ENCODE measurements around the gene MLLT10.

Gene MLLT10

GRCh38 chr10:21744223-21744622, 210.2 kb downstream of the MLLT10 start:
- peak; percentile 44 for DNase-seq (ENCODE audit: low read depth)
- no peak for TF ChIP-seq CTCF (IDR thresholded peaks at IDR 0.05; ENCODE audit: control insufficient read depth, extremely low read depth, insufficient read depth)
- no peak overlapping the region for H3K4me3 ChIP-seq (ENCODE audit: low read depth, low read length)

- no peak overlapping the region for H3K4me3 ChIP-seq (ENCODE audit: low read depth, low read length)
- TF ChIP-seq CTCF (IDR thresholded peaks at IDR 0.05; ENCODE audit: control insufficient read depth, extremely low read depth, insufficient read depth) = no peak
- no peak for DNase-seq (ENCODE audit: low read depth)
Observed at GRCh38 chr10:21746118-21746517, 212.1 kb downstream of the MLLT10 start.

- no peak for TF ChIP-seq CTCF (IDR thresholded peaks at IDR 0.05; ENCODE audit: control insufficient read depth, extremely low read depth, insufficient read depth)
- no peak overlapping the region for H3K4me3 ChIP-seq (ENCODE audit: low read depth, low read length)
- no peak for DNase-seq (ENCODE audit: low read depth)
Observed at GRCh38 chr10:21747809-21748208, 213.8 kb downstream of the MLLT10 start.

DNA sequence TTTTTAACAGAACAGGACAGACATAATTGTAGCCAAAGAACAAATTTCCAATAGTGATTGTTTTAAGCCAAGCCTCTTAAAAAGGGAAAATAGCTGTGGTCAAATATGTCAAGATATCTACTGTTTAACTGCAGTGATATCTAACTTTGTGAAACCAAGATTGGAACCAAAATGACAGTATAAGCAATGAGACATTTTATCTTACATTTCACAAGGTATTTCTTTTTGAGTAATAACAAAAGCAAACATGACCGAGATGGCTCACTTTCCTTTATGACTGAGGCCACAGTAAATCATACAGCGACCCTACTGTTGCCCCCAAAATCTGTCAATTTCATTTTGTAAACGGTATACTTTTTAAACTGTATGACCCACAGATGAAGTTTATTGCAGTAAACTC, 215.8 kb downstream of the MLLT10 start:
- DNase-seq (ENCODE audit: low read depth) = no peak
- no peak for TF ChIP-seq CTCF (IDR thresholded peaks at IDR 0.05; ENCODE audit: control insufficient read depth, extremely low read depth, insufficient read depth)
- H3K4me3 ChIP-seq (ENCODE audit: low read depth, low read length) = no peak overlapping the region

DNA sequence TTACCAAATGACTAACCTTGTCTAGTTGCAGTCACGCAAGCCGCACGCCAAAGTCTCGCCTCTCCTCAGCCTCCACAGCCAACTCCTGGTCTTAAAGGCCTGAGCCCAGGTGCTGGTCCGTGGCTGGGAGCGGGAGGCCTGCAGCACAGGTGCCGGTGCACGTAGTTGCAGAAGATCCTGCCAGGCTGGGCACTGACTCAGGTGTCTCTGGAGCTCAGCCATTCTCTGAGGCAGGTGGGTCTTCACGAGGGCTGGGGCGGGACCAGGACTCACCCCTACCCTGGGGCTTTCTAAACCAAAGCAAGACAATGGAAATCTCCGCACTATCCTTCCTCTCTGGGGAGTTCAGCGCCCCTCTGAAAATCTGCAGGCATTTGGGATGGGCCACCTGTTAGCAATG, 216.4 kb downstream of the MLLT10 start:
- DNase-seq (ENCODE audit: low read depth) = no peak
- H3K4me3 ChIP-seq (ENCODE audit: low read depth, low read length) = no peak overlapping the region
- TF ChIP-seq CTCF (IDR thresholded peaks at IDR 0.05; ENCODE audit: control insufficient read depth, extremely low read depth, insufficient read depth) = no peak

DNA sequence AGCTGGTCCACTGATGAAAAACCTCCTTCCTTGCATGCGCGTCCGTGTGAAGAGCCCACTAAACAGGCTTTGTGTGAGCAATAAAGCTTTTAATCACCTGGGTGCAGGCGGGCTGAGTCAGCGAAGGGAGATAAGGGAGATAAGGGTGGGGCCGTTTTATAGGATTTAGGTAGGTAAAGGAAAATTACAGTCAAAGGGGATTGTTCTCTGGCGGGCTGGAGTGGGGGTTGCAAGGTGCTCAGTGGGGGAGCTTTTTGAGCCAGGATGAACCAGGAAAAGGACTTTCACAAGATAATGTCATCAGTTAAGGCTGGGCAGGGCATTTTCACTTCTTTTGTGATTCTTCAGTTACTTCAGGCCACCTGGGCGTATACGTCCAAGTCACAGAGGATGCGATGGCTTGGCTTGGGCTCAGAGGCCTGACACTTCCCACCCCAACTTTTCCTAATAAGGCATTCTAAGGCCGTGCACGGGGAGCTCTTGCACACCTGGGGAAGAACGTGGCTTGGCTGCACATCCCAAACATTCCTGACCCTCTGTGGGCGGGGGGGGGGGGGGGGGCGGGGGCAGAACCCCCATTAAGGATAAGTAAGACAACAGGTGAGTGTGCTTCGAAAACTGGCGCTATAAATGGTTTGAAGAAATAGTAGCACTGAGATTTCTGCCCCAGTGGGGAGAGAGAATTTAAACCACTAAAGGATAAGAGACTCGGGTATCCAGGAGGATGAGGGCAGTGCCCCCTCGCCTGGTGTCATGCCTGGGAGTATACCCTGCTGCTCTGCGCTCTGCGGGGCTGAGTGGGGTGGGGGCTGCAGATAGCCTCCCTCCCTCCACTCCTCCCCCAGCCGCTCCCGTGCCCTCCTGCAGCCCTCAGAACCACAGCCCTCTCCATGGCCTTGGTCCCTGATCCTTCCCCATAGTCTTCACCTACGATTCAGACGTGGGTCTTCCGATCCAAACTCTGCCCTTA, 217.6 kb downstream of the MLLT10 start:
- H3K4me3 ChIP-seq (ENCODE audit: low read depth, low read length) = no peak overlapping the region
- no peak for DNase-seq (ENCODE audit: low read depth)
- no peak for TF ChIP-seq CTCF (IDR thresholded peaks at IDR 0.05; ENCODE audit: control insufficient read depth, extremely low read depth, insufficient read depth)

All from LNCaP clone FGC (cell line).